Panc1 (cell line): Measurements from ENCODE around the gene ZRANB2. TPM values are rescaled to one million over a fixed set of nuclear protein-coding genes. Genes with fewer than 3 reads are reported as not detected.

Experiments
- ATAC-seq: fragments of 200-7000 bp; cut with Tn5 transposase; 2 replicates; pipeline ENCODE4 v1.9.1; 2020; ENCODE audit warnings: mild to moderate bottlenecking, moderate library complexity
- BruUV-seq: library from RNA; stranded (reverse); fragments of 400-500 nt; replicated peaks from 2 replicates; lab custom pipeline; 2021; lab: Mats Ljungman, UMichigan
- CTCF ChIA-PET: fragments of 300-600 bp; sonication (Branson Sonifier 250); formaldehyde crosslinking; loops from one replicate; lab custom pipeline; 2022; ENCODE audit warnings: antibody characterized with exemption; lab: Charles Lee
- POLR2A ChIA-PET: fragments of 300-600 bp; sonication (Branson Sonifier 250); formaldehyde crosslinking; loops from one replicate; lab custom pipeline; 2022; ENCODE audit warnings: antibody characterized with exemption; lab: Charles Lee
- DNase-seq: peaks from one replicate; pipeline ENCODE4 v3.0.0-alpha.2; 2010; ENCODE audit warnings: low read depth, low spot score
- H3K27ac ChIP-seq: 2 replicates; pipeline ENCODE4 v1.5.1; 2011; ENCODE audit warnings: mild to moderate bottlenecking, low read length, inconsistent platforms
- H3K27me3 ChIP-seq: fragments of 200-500 bp; sonication (Bioruptor generic); 2 replicates; pipeline ENCODE4 v1.6.0; 2014; ENCODE audit warnings: low read length, inconsistent platforms; ENCODE audit not compliant: control insufficient read depth, insufficient read depth
- H3K36me3 ChIP-seq: fragments of 200-500 bp; sonication (Bioruptor generic); 2 replicates; pipeline ENCODE4 v1.5.1; 2014; ENCODE audit warnings: inconsistent platforms, mild to moderate bottlenecking, low read length, moderate library complexity; ENCODE audit not compliant: control insufficient read depth, insufficient read depth
- H3K4me1 ChIP-seq: 2 replicates; pipeline ENCODE4 v1.5.1; 2011; ENCODE audit warnings: inconsistent platforms, mild to moderate bottlenecking, low read length, moderate library complexity; ENCODE audit not compliant: control insufficient read depth, insufficient read depth
- H3K4me3 ChIP-seq, 2 experiments: 2 replicates each; pipeline ENCODE4 v1.5.1; 2011 to 2012; ENCODE audit warnings: low read depth in 2 of 2, low read length in 2 of 2, mild to moderate bottlenecking in 2 of 2, inconsistent platforms in 1 of 2, moderate library complexity in 1 of 2
- H3K9me3 ChIP-seq: fragments of 200-500 bp; sonication (Bioruptor generic); 2 replicates; pipeline ENCODE4 v1.5.1; 2014; ENCODE audit warnings: low read depth, mild to moderate bottlenecking, inconsistent platforms, low read length, moderate library complexity; ENCODE audit not compliant: control insufficient read depth, insufficient read depth
- CTCF ChIP-seq: fragments of 450-650 bp; IDR thresholded peaks from 2 replicates; pipeline ENCODE4 v1.5.1; 2017; ENCODE audit warnings: mild to moderate bottlenecking
- POLR2AphosphoS5 ChIP-seq: IDR thresholded peaks from 2 replicates; pipeline ENCODE4 v1.6.1; 2012; ENCODE audit warnings: mild to moderate bottlenecking, low read depth, low read length, moderate library complexity
- REST ChIP-seq, 2 experiments: IDR thresholded peaks; 2 replicates each; pipeline ENCODE4 v1.6.1; 2011 to 2012; ENCODE audit warnings: low read depth in 2 of 2, control low read depth in 1 of 2, low read length in 1 of 2, mild to moderate bottlenecking in 1 of 2, moderate library complexity in 1 of 2; ENCODE audit not compliant: insufficient read depth in 1 of 2
- SIN3A ChIP-seq: IDR thresholded peaks from 2 replicates; pipeline ENCODE4 v1.6.1; 2012; ENCODE audit warnings: low read depth, mild to moderate bottlenecking, low read length, moderate library complexity, borderline replicate concordance; ENCODE audit not compliant: insufficient read depth
- TCF7L2 ChIP-seq: IDR thresholded peaks from 2 replicates; pipeline ENCODE4 v1.6.1; 2011; ENCODE audit warnings: mild to moderate bottlenecking, low read depth, low read length, inconsistent platforms
- in situ Hi-C: cut with HindIII; loops from 2 replicates; pipeline ENCODE4 v1.10.0; 2016; ENCODE audit warnings: low sequenced_read_pairs, low pct_unique_long_range_greater_than_20kb
- intact Hi-C: fragments of 100-400 bp; cut with micrococcal nuclease; formaldehyde crosslinking; loops from one replicate; pipeline ENCODE4 v1.10.0; 2022; ENCODE audit not compliant: unreplicated experiment
- total RNA-seq: library from RNA; stranded (reverse); gene quantifications from one replicate; pipeline ENCODE4 v1.2.1, GENCODE V29; 2021; ENCODE audit not compliant: unreplicated experiment

Gene ZRANB2
- total RNA-seq, 1 experiment from 2014 or later: 64.9 TPM

GRCh38 chr1:71044833-71045232 lies 36.0 kb downstream of the ZRANB2 start:
- ChIA-PET POLR2A (no interaction called here), CTCF (no interaction called here)
- intact Hi-C loops (no loop called here), in situ Hi-C loops (no loop called here)
- no peak for ATAC-seq
- TF ChIP-seq TCF7L2: no peak
- TF ChIP-seq CTCF: no peak
- TF ChIP-seq REST (IDR thresholded peaks at IDR 0.05; ENCODE audit: insufficient read depth in 1 of 2, low read depth in 2 of 2, low read length in 1 of 2): no peak
- no peak for TF ChIP-seq SIN3A
- no peak for TF ChIP-seq POLR2AphosphoS5
- Histone ChIP-seq H3K4me1 (no peaks in the 10 kb centered on the region; the same call in 1 of the 2 replicates), H3K27me3 (peaks cover 21% of the 10 kb centered on the region), H3K9me3 (no peaks in the 10 kb centered on the region), H3K4me3 (no peak overlapping the region), H3K27ac (no peak overlapping the region), H3K36me3 (no peaks in the 10 kb centered on the region)
- BruUV-seq: no TSS peak
- no peak for DNase-seq

- no peaks in the 10 kb centered on the region for H3K9me3 ChIP-seq
- no peaks in the 10 kb centered on the region for H3K36me3 ChIP-seq
- no peaks in the 10 kb centered on the region for H3K4me1 ChIP-seq
- no peak for DNase-seq
- H3K27me3 ChIP-seq: peaks cover 4% of the 10 kb centered on the region
- intact Hi-C loops: no loop called here
- ATAC-seq: no peak
- ChIA-PET POLR2A (no interaction called here), CTCF (no interaction called here)
- no peak overlapping the region for H3K27ac ChIP-seq
- no peak overlapping the region for H3K4me3 ChIP-seq
- in situ Hi-C loops: no loop called here
- BruUV-seq: no TSS peak
- no peak for TF ChIP-seq TCF7L2
- no peak for TF ChIP-seq SIN3A
- no peak for TF ChIP-seq REST (IDR thresholded peaks at IDR 0.05; ENCODE audit: insufficient read depth in 1 of 2, low read depth in 2 of 2, low read length in 1 of 2)
- TF ChIP-seq CTCF: no peak
- TF ChIP-seq POLR2AphosphoS5: no peak
These were observed 37.8 kb downstream of the ZRANB2 start for GRCh38 chr1:71043065-71043464.
